ENCODE results near the gene VAV1.

- TF ChIP-seq EZH2 (IDR thresholded peaks at IDR 0.05; ENCODE audit: low read depth, low read length, severe bottlenecking) = no peak
- no peak for TF ChIP-seq EP300 (IDR thresholded peaks at IDR 0.05; ENCODE audit: borderline replicate concordance in 1 of 2, low read depth in 2 of 2, low read length in 2 of 2)
- TF ChIP-seq POLR2AphosphoS5 (IDR thresholded peaks at IDR 0.05; ENCODE audit: low read depth, low read length) = no peak
- no peak for TF ChIP-seq GTF2F1 (IDR thresholded peaks at IDR 0.05; ENCODE audit: borderline replicate concordance, low read depth, low read length)
- TF ChIP-seq SIN3A (conservative IDR thresholded peaks at IDR 0.05 in 1 of 2, IDR thresholded peaks at IDR 0.05 in 1 of 2; ENCODE audit: low read depth in 1 of 2, low read length in 2 of 2) = no peak
- no peak for TF ChIP-seq CTCF (IDR thresholded peaks at IDR 0.05; ENCODE audit: control extremely low read depth in 1 of 3, insufficient read depth in 1 of 3, low read depth in 1 of 3, low read length in 3 of 3)
- TF ChIP-seq RBBP5 (IDR thresholded peaks at IDR 0.05; ENCODE audit: borderline replicate concordance, low read depth, low read length) = no peak
Measured at GRCh38 chr19:6808494-6808893, 36.0 kb downstream of the VAV1 start.

All from H1 (cell line).